ENCODE results near the gene SPTB.

The SPTB gene

DNA sequence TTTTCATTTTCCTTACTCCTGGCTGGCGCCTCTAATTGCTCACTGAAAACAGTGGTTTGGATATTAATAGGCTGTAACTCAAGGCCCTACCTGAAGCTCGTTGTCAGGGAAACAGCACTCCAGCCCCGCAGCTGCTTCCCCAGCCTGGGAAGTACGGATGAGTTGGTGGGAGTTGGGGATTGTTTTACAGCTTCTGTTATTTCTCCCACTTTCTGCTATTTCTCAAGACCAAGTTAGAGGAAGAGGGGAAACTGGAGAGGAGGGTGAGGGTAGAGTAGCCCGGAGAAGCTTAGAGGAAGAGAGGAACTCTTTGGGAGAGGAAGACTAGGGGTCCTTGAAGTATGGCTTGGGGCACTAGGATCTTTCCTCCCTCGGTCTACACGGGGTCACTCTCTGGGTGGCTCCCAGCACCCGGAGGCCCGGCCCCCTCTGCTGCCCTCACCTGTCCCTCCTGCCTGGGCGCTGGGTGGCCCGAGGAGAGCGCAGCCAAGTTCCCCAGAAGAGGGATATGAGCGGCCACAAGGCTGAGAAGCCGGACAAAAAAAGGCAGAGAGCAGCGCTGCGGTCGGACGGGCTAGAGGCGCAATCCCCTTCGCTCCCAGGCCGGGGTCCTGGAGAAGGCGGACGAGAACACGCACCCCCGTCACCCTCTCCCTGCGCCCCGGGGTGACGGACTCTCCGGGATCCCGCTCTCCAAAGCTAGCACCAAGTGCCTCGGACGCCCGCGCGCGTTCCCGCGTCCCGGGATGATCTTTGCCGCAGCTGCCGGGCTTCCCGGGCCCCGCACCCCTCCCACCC lies 671 bp downstream of the SPTB start:
- H3K4me3 ChIP-seq (ENCODE audit: low read depth, low read length): no peak overlapping the region
- no peak for DNase-seq (ENCODE audit: low read depth, low spot score)
- TF ChIP-seq CTCF (IDR thresholded peaks at IDR 0.05; ENCODE audit: low read depth, low read length): no peak
- in situ Hi-C loops (cut with HindIII; ENCODE audit: low sequenced_read_pairs): loop anchor here (25.0 kb wide), 1 partner anchor 92 kb away; no protein-coding TSS in a partner anchor

DNA sequence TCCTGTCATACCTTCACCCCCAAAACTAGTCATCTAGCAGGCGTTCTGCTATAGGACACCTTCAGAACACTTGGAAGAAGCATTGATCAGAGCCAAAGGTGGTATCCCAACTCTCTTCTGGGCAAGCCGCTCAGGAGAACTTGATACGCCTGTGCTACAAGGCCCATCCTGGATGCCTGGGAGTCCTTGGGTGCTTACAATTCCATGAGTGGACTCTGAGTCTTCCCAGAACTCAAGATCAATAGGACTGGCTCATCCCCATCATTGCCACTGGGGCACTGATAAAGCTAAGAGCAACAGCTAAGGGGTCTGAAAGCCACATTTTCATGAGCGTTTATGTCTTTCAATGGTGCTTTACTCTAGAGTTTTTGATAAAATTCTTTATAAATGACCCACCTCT lies 1.9 kb downstream of the SPTB start:
- in situ Hi-C loops (cut with HindIII; ENCODE audit: low sequenced_read_pairs): loop anchor here (25.0 kb wide), 1 partner anchor 91 kb away; no protein-coding TSS in a partner anchor
- no peak for DNase-seq (ENCODE audit: low read depth, low spot score)
- H3K4me3 ChIP-seq (ENCODE audit: low read depth, low read length): no peak overlapping the region
- no peak for TF ChIP-seq CTCF (IDR thresholded peaks at IDR 0.05; ENCODE audit: low read depth, low read length)

DNA sequence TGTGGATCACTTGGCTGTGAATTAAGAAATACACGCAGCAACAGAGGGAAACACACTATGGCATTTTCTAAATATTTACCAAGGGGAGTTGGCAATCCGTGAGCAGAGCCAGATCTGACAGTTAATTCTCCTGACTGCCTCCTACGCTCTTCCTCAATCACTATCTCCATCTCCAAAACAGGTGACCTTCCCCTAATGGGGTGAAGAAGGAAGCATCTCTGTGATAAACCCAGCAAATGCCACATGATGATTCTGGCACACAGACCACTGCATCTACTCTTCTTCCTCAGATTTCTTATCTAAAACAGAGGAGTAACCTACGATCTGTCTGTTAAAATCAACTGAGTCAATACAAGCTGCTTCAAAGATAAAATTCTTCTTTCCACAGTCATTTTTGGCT lies 4.4 kb downstream of the SPTB start:
- in situ Hi-C loops (cut with HindIII; ENCODE audit: low sequenced_read_pairs): loop anchor here (25.0 kb wide), 1 partner anchor 88 kb away; no protein-coding TSS in a partner anchor
- TF ChIP-seq CTCF (IDR thresholded peaks at IDR 0.05; ENCODE audit: low read depth, low read length): no peak
- DNase-seq (ENCODE audit: low read depth, low spot score): no peak
- H3K4me3 ChIP-seq (ENCODE audit: low read depth, low read length): no peak overlapping the region

DNA sequence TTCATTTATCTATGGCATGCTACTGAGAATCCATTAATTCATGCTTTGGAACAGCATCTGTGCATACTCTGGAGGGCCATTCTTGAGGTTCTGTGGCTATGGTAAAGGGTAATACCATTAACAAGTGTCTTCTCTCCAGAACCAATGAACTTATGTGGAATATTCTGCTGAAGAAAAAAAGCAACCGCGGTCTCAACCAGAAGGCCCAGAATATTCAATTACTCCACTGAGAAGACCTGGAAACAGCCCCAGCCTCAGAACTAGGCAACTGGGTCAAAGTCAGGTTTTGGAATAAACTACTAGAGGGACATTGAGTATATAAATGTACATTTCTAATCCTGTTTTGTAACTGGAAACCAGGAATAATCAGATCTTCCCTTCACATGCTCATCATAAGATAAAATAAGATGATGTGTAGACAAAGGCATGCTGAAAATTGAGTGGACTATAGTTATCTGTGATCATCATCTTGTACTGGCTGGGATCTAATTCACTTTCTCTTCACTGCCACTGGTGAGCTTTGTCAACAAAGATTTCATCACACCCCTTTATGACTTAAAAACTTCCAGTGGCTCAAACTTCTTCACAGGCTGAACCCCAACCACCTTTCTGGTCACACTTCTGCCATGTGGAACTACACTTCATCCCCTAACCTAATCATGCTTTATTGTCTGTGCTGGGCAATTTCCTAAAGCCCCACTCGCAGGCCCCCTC lies 6.0 kb downstream of the SPTB start:
- no peak for DNase-seq (ENCODE audit: low read depth, low spot score)
- in situ Hi-C loops (cut with HindIII; ENCODE audit: low sequenced_read_pairs): no loop called here
- no peak for TF ChIP-seq CTCF (IDR thresholded peaks at IDR 0.05; ENCODE audit: low read depth, low read length)
- H3K4me3 ChIP-seq (ENCODE audit: low read depth, low read length): no peak overlapping the region

GRCh38 chr14:64871344-64871743 lies 8.4 kb downstream of the SPTB start:
- no peak for TF ChIP-seq CTCF (IDR thresholded peaks at IDR 0.05; ENCODE audit: low read depth, low read length)
- in situ Hi-C loops (cut with HindIII; ENCODE audit: low sequenced_read_pairs): no loop called here
- DNase-seq (ENCODE audit: low read depth, low spot score): no peak
- H3K4me3 ChIP-seq (ENCODE audit: low read depth, low read length): no peak overlapping the region

DNA sequence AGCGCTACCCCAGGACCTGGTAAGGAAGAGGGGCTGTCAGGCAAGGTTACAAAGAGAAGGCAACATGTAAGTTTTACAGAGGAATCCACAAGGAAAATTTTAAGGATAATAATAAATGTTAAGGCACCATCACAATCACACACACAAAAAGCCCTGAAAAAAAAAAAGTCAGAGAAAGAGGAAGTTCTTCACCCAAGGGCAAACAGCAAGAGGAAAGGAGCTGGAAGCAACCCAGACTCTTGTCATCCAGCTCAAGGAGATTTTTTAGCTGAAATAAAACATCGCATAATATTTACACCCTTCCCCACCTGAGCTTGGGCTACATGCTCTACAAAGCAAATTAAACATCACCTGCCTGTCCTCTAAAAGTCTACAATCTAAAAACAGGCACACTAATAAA lies 9.5 kb downstream of the SPTB start:
- no peak overlapping the region for H3K4me3 ChIP-seq (ENCODE audit: low read depth, low read length)
- no peak for DNase-seq (ENCODE audit: low read depth, low spot score)
- in situ Hi-C loops (cut with HindIII; ENCODE audit: low sequenced_read_pairs): no loop called here
- TF ChIP-seq CTCF (IDR thresholded peaks at IDR 0.05; ENCODE audit: low read depth, low read length): no peak

All from astrocyte of the spinal cord (primary cell).